GM18520 (cell line): ENCODE data around the gene STRIP2.
A peak's percentile ranks its signal among the peaks of the same experiment; 100 is the strongest.
"Not testable (repeated sequence)": the region's sequence is repeated elsewhere in the genome, so short reads cannot be mapped to it uniquely, and the experiment has no call there.

Source experiments
- ATAC-seq: cut with Tn5 transposase; IDR thresholded peaks from one replicate; pipeline ENCODE4 v1.9.1; 2021; ENCODE audit not compliant: unreplicated experiment

Gene STRIP2

GRCh38 chr7:129433847-129434674 lies at the start of gene STRIP2:
Gene STRIP2, plus strand, starts transcription at chr7:129434432. Its CDS starts 41 bp downstream, at chr7:129434473.
- peak; percentile 88 for ATAC-seq

GRCh38 chr7:129385116-129385515 lies 49.1 kb upstream of the STRIP2 start:
- no peak for ATAC-seq

- no peak for ATAC-seq
Observed at GRCh38 chr7:129385598-129385997, 48.6 kb upstream of the STRIP2 start.

- no peak for ATAC-seq
Observed at GRCh38 chr7:129386506-129386905, 47.7 kb upstream of the STRIP2 start.

- ATAC-seq = no peak
Observed at GRCh38 chr7:129387537-129387936, 46.7 kb upstream of the STRIP2 start.

- ATAC-seq = no peak
Observed at GRCh38 chr7:129388333-129389098, 45.7 kb upstream of the STRIP2 start.

GRCh38 chr7:129389829-129390228 lies 44.4 kb upstream of the STRIP2 start:
- ATAC-seq = no peak

GRCh38 chr7:129390314-129390713 lies 43.9 kb upstream of the STRIP2 start:
- no peak for ATAC-seq

- no peak for ATAC-seq
Observed at GRCh38 chr7:129391546-129392171, 42.6 kb upstream of the STRIP2 start.

- ATAC-seq = no peak
Observed at GRCh38 chr7:129393255-129393654, 41.0 kb upstream of the STRIP2 start.

GRCh38 chr7:129394101-129394500 lies 40.1 kb upstream of the STRIP2 start:
- ATAC-seq = no peak

GRCh38 chr7:129394982-129395914 lies 39.0 kb upstream of the STRIP2 start:
- no peak for ATAC-seq

GRCh38 chr7:129401228-129401966 lies 32.8 kb upstream of the STRIP2 start:
- no peak for ATAC-seq

- ATAC-seq = peak; percentile 47
Observed at GRCh38 chr7:129401967-129402860, 32.0 kb upstream of the STRIP2 start.

GRCh38 chr7:129405527-129405926 lies 28.7 kb upstream of the STRIP2 start:
- no peak for ATAC-seq

- not testable (repeated sequence) for ATAC-seq
Observed at GRCh38 chr7:129410238-129410637, 24.0 kb upstream of the STRIP2 start.

- no peak for ATAC-seq
Observed at GRCh38 chr7:129412501-129412900, 21.7 kb upstream of the STRIP2 start.

- ATAC-seq = no peak
Observed at GRCh38 chr7:129417073-129417472, 17.2 kb upstream of the STRIP2 start.

GRCh38 chr7:129421717-129422250 lies 12.4 kb upstream of the STRIP2 start:
- no peak for ATAC-seq
